ENCODE measurements around the gene MAL. TPM values are rescaled to one million over a fixed set of nuclear protein-coding genes. Genes with fewer than 3 reads are reported as not detected.

Gene MAL
- total RNA-seq, 6 experiments from 2014 or later, result not detected

- no peaks in the 10 kb centered on the region for H3K36me3 Mint-ChIP-seq (ENCODE audit: low read depth)
- H3K27ac Mint-ChIP-seq, result no peak overlapping the region
- no peaks in the 10 kb centered on the region for H3K4me1 Mint-ChIP-seq (ENCODE audit: low read depth)
- DNase-seq, result no peak
- peaks cover 22% of the 10 kb centered on the region for H3K27me3 Mint-ChIP-seq (ENCODE audit: insufficient read depth)
- H3K4me3 Mint-ChIP-seq, result no peak overlapping the region
- H3K9me3 Mint-ChIP-seq, result no peaks in the 10 kb centered on the region
- TF ChIP-seq CTCF (IDR thresholded peaks at IDR 0.05), result no peak
Measured at GRCh38 chr2:95009412-95009811, 16.1 kb upstream of the MAL start.

DNA sequence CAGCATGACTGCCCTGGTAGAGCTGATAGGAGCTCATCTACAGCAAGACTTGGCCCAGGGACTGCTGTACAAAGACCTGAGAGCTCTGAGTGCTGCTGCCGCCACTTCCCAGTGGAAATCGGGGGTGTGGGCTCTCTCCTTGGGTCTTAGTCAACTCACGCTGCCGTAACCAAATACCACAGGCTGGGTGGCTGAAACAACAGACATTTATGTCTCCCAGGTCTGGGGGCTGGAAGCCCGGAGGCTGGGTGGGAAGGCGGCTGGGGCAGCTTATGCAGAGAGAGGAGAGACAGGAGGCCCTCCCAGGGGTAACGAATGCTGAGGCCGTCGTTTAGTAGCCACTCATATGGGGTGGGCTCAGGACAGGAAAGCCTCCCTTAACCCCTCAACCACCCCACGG, 15.4 kb upstream of the MAL start:
- no peaks in the 10 kb centered on the region for H3K9me3 Mint-ChIP-seq
- peaks cover 28% of the 10 kb centered on the region for H3K27me3 Mint-ChIP-seq (ENCODE audit: insufficient read depth)
- no peak overlapping the region for H3K4me3 Mint-ChIP-seq
- no peak for DNase-seq
- no peak for TF ChIP-seq CTCF (IDR thresholded peaks at IDR 0.05)
- no peaks in the 10 kb centered on the region for H3K4me1 Mint-ChIP-seq (ENCODE audit: low read depth)
- H3K36me3 Mint-ChIP-seq (ENCODE audit: low read depth), result no peaks in the 10 kb centered on the region
- H3K27ac Mint-ChIP-seq, result no peak overlapping the region

GRCh38 chr2:95010718-95011117, 14.8 kb upstream of the MAL start:
- TF ChIP-seq CTCF (IDR thresholded peaks at IDR 0.05), result no peak
- H3K36me3 Mint-ChIP-seq (ENCODE audit: low read depth), result no peaks in the 10 kb centered on the region
- H3K27ac Mint-ChIP-seq, result no peak overlapping the region
- H3K9me3 Mint-ChIP-seq, result no peaks in the 10 kb centered on the region
- no peak for DNase-seq
- H3K4me3 Mint-ChIP-seq, result no peak overlapping the region
- peaks cover 33% of the 10 kb centered on the region for H3K27me3 Mint-ChIP-seq (ENCODE audit: insufficient read depth)
- H3K4me1 Mint-ChIP-seq (ENCODE audit: low read depth), result no peaks in the 10 kb centered on the region

GRCh38 chr2:95012881-95013550, 12.5 kb upstream of the MAL start:
- DNase-seq, result no peak
- no peak for TF ChIP-seq CTCF (IDR thresholded peaks at IDR 0.05)
- H3K27me3 Mint-ChIP-seq (ENCODE audit: insufficient read depth), result peaks cover 40% of the 10 kb centered on the region

GRCh38 chr2:95013726-95014125, 11.8 kb upstream of the MAL start:
- no peak for DNase-seq
- H3K36me3 Mint-ChIP-seq (ENCODE audit: low read depth), result no peaks in the 10 kb centered on the region
- peaks cover 43% of the 10 kb centered on the region for H3K27me3 Mint-ChIP-seq (ENCODE audit: insufficient read depth)
- no peak for TF ChIP-seq CTCF (IDR thresholded peaks at IDR 0.05)
- H3K4me3 Mint-ChIP-seq, result no peak overlapping the region
- H3K9me3 Mint-ChIP-seq, result no peaks in the 10 kb centered on the region
- no peaks in the 10 kb centered on the region for H3K4me1 Mint-ChIP-seq (ENCODE audit: low read depth)
- H3K27ac Mint-ChIP-seq, result no peak overlapping the region

More at GRCh38 chr2:95012881-95013550, 12.5 kb upstream of the MAL start:
- Mint-ChIP-seq H3K36me3 (ENCODE audit: low read depth) (no peaks in the 10 kb centered on the region), H3K27ac (no peak overlapping the region), H3K4me1 (ENCODE audit: low read depth) (no peaks in the 10 kb centered on the region), H3K4me3 (no peak overlapping the region), H3K9me3 (no peaks in the 10 kb centered on the region)

Data from HFFc6 (cell line).